Dedifferentiated amniotic fluid mesenchymal stem cell (primary cell): ENCODE data around the gene AGA.
A peak's percentile ranks its signal among the peaks of the same experiment; 100 is the strongest.

Experiments
- DNase-seq: peaks from one replicate; pipeline ENCODE4 v3.0.0-alpha.2; 2016; ENCODE audit errors: extremely low spot score

Gene AGA

DNA sequence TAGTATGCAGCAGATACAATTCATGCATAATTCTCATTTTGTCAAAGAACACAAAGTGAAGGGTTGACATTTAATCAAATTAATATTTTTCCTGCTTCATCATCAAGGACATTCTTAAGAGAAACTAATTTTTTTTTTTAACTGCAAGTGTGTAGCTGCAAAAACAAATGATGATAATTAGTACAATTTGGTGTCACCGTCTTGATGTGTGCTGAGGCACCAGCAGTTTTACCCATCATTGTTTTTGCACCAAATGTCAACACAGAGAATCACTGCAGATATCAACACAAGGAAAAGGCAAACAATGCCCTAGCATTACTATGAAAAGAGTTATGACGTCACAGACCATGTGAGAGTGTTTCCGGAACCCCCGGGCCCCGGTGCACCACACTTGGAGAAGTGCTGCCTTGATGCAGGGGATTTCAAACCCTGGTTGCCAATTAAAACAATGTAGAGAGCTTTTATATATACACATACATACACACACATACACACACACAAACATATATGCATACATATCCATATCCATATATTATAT, 55.9 kb downstream of the AGA start:
- no peak for DNase-seq

DNA sequence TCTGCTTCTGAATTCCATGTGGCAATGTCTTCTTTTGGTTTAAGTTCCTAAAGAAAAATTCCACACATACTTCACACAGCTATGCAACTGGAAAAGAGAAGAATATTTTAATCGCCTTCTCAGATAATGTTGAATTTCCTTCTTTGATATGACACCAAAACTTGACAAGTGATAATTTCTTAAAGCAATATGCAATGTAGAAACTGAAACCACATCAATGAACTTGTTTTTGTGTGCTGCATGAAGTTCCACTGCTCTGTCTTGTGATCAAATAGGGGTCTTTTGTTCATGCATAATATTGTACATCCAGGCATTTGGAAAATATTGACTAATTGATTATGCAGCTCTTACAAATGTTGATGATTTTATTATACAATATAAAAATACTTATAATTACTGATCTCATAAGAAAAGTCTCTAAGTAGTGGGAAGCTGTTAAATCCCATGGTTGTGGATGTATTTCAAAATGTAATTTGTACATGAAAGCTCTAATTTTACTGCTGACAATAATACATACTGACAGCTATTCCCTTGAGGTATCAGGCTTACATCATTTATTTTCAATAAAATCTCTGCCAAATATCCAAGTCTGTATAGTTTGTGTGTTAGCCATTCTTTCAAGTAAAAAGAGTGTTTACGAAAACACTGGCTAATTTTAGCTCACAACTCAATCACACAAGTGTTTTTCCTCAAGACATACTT, 56.5 kb downstream of the AGA start:
- peak; percentile 55 for DNase-seq

DNA sequence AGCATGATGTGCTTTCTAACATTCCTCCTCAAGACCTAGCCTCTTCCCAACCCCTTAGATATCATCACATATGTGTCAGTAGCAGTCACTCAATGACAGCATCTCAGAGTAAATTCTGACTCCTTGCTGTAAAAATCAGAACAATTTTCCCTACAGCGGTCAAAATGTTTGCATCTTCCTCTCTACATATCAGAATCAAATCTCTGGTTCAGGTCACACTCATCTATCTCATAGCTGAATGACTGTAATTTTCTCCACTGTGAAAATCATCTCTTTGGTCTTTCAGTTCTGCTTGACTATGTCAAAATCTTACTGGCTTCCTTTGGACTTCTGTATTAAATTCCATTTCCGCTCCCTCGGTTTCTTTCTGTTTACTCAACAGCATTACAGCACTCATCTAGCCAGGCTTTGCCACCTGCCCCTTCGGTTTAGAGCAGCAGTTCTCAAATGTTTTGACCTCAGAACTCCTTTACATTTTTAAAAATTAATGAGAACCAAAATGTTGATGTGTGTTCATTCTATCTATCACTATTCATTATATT, 57.3 kb downstream of the AGA start:
- no peak for DNase-seq

DNA sequence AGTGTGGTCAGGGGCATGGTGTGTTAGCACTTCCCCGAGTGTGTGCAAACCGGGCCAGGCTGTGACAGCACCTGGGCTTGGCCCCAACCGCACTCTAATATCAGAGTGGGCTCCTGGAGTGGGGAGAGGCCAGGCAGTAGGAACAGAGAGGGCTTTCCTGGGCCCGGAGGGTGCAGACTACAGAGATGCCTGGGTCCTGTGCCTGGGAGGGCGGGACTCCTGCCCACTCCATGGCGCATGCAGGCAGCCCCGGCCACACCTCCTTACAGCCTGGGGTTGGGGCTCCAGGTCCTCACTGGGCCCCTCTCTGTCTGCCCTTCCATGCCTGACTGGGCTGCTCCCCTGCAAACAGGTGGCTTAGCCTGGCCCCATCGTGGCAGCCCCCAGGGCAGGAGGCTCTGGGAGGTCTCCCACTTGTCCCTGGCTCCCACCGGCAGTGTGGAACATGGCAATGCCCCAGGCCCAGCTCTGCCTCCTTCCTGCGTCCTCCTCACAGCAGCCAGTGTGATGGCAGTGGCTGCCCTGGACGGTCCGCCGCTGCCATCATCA, 60.4 kb downstream of the AGA start:
- DNase-seq: no peak
